ENCODE results near the gene LEMD1.

Gene LEMD1

DNA sequence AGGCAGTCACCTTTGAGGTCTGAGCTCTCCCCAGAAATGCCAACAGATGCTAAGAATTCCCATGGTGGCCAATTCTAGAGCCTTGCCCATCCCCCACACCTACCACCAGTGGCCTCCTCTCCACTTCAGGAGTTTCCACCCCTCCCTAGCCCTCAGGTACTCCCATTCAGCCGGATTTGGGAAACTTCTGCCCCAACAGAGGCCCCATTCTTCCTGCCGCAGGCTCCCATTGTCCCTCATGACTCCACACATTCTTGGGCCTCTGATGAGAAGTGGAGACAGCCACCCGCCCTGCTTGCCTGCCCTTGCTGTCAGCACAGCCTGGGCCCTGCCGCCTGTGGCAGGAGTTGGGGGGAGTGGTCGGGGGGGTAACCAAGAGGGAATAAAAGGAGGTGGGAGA is 29.3 kb upstream of the LEMD1 start:
- TF ChIP-seq GABPA (IDR thresholded peaks at IDR 0.05; ENCODE audit: low read depth) (no peak), POLR2AphosphoS5 (IDR thresholded peaks at IDR 0.05; ENCODE audit: low read depth) (no peak), SPI1 (IDR thresholded peaks at IDR 0.05; ENCODE audit: borderline replicate concordance, low read depth) (no peak)
- TF ChIP-seq, protein P1, sequence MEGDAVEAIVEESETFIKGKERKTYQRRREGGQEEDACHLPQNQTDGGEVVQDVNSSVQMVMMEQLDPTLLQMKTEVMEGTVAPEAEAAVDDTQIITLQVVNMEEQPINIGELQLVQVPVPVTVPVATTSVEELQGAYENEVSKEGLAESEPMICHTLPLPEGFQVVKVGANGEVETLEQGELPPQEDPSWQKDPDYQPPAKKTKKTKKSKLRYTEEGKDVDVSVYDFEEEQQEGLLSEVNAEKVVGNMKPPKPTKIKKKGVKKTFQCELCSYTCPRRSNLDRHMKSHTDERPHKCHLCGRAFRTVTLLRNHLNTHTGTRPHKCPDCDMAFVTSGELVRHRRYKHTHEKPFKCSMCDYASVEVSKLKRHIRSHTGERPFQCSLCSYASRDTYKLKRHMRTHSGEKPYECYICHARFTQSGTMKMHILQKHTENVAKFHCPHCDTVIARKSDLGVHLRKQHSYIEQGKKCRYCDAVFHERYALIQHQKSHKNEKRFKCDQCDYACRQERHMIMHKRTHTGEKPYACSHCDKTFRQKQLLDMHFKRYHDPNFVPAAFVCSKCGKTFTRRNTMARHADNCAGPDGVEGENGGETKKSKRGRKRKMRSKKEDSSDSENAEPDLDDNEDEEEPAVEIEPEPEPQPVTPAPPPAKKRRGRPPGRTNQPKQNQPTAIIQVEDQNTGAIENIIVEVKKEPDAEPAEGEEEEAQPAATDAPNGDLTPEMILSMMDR (IDR thresholded peaks at IDR 0.05; ENCODE audit: insufficient read depth, low read length) = no peak
- TF ChIP-seq, protein P2, sequence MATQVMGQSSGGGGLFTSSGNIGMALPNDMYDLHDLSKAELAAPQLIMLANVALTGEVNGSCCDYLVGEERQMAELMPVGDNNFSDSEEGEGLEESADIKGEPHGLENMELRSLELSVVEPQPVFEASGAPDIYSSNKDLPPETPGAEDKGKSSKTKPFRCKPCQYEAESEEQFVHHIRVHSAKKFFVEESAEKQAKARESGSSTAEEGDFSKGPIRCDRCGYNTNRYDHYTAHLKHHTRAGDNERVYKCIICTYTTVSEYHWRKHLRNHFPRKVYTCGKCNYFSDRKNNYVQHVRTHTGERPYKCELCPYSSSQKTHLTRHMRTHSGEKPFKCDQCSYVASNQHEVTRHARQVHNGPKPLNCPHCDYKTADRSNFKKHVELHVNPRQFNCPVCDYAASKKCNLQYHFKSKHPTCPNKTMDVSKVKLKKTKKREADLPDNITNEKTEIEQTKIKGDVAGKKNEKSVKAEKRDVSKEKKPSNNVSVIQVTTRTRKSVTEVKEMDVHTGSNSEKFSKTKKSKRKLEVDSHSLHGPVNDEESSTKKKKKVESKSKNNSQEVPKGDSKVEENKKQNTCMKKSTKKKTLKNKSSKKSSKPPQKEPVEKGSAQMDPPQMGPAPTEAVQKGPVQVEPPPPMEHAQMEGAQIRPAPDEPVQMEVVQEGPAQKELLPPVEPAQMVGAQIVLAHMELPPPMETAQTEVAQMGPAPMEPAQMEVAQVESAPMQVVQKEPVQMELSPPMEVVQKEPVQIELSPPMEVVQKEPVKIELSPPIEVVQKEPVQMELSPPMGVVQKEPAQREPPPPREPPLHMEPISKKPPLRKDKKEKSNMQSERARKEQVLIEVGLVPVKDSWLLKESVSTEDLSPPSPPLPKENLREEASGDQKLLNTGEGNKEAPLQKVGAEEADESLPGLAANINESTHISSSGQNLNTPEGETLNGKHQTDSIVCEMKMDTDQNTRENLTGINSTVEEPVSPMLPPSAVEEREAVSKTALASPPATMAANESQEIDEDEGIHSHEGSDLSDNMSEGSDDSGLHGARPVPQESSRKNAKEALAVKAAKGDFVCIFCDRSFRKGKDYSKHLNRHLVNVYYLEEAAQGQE (IDR thresholded peaks at IDR 0.05; ENCODE audit: insufficient replicate concordance, low read depth) = no peak
- no peak for DNase-seq (ENCODE audit: low read depth in 1 of 2, low spot score in 1 of 2)
- no peak overlapping the region for H3K4me3 ChIP-seq (replicated peaks; ENCODE audit: insufficient read depth, low read length)
- no peak overlapping the region for H3K27ac ChIP-seq (replicated peaks)
- H3K27me3 ChIP-seq (ENCODE audit: insufficient read depth, poor library complexity, severe bottlenecking) = peaks cover 35% of the 10 kb centered on the region

DNA sequence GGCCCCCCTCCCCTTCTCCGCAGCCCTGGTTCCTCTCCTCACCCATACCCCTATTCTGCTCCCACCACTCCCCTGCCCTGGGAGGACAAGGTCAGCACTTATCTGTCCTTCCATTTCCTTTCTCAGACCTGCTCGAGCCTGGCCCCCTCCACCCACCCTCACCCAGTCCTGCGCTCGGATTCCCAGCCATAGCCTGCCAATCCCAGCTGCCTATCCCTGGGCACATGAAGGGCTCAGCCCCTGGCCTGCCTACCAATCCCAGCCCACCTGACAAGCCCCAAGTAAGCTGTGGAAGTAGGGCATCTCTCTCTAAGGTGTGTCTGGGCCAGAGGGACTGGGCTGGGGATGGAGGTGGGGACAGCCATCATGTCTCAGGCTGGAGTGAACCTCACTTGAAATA is 28.6 kb upstream of the LEMD1 start:
- no peak for DNase-seq (ENCODE audit: low read depth in 1 of 2, low spot score in 1 of 2)
- Histone ChIP-seq H3K27me3 (ENCODE audit: insufficient read depth, poor library complexity, severe bottlenecking) (peaks cover 28% of the 10 kb centered on the region), H3K4me3 (replicated peaks; ENCODE audit: insufficient read depth, low read length) (no peak overlapping the region), H3K27ac (replicated peaks) (no peak overlapping the region)
- TF ChIP-seq, protein P2 (IDR thresholded peaks at IDR 0.05; ENCODE audit: insufficient replicate concordance, low read depth) = no peak
- TF ChIP-seq SPI1 (IDR thresholded peaks at IDR 0.05; ENCODE audit: borderline replicate concordance, low read depth) = no peak

DNA sequence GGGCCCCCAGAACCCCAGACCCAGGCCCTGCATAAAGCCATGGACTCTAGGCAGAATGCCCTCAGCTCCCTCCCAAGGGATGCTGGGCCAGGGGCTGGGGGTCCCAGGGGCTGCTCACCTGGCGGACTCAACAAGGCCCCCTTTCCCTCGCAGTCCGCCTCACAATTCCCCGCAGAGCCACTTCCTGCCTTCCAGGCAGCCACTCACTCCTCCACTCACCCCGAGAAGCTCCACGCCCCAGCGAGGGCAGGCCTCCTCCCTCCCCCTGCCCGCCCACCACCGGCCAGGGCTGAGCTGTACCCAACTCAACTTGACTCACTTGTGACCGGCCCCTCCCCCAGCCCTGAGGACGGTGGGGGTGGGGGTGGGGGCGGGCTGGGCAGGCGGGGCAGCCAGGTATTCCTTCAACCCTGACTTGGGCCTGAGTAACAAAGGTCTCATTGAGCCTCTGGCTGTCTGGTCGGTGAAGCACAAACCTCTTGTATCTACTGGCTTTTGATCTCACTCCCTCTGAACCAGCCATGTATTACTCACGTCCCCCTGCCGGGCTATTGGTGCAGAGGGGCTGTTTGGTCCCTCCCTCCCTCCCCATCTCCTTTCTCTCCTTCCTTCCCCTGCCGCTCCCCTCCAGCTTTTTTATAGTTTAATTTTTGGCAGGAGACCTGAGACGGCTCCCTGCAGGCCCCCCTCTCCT is 28.0 kb upstream of the LEMD1 start:
- TF ChIP-seq, protein P2 (IDR thresholded peaks at IDR 0.05; ENCODE audit: insufficient replicate concordance, low read depth) = no peak
- TF ChIP-seq, protein P1 (IDR thresholded peaks at IDR 0.05; ENCODE audit: insufficient read depth, low read length) = no peak
- TF ChIP-seq SPI1 (IDR thresholded peaks at IDR 0.05; ENCODE audit: borderline replicate concordance, low read depth) (no peak), POLR2AphosphoS5 (IDR thresholded peaks at IDR 0.05; ENCODE audit: low read depth) (no peak), GABPA (IDR thresholded peaks at IDR 0.05; ENCODE audit: low read depth) (no peak)
- no peak for DNase-seq (ENCODE audit: low read depth in 1 of 2, low spot score in 1 of 2)
- Histone ChIP-seq H3K27ac (replicated peaks) (no peak overlapping the region), H3K4me3 (replicated peaks; ENCODE audit: insufficient read depth, low read length) (no peak overlapping the region), H3K27me3 (ENCODE audit: insufficient read depth, poor library complexity, severe bottlenecking) (peaks cover 22% of the 10 kb centered on the region)

Data from HL-60 (cell line).